Inferior parietal cortex (tissue), 1 donor: ENCODE data around the gene RAD54L.
"Not testable (repeated sequence)": the region's sequence is repeated elsewhere in the genome, so short reads cannot be mapped to it uniquely, and the experiment has no call there.

ENCODE experiments used
- DNase-seq: peaks from one replicate; pipeline ENCODE4 v3.0.0-alpha.2; 2016; ENCODE audit errors: extremely low spot score

The RAD54L gene

DNA sequence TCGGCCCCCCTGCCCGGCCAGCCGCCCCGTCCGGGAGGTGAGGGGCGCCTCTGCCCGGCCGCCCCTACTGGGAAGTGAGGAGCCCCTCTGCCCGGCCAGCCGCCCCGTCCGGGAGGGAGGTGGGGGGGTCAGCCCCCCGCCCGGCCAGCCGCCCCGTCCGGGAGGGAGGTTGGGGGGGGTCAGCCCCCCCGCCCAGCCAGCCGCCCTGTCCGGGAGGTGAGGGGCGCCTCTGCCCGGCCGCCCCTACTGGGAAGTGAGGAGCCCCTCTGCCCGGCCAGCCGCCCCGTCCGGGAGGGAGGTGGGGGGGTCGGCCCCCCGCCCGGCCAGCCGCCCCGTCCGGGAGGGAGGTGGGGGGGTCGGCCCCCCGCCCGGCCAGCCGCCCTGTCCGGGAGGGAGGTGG, 5.8 kb upstream of the RAD54L start:
- not testable (repeated sequence) for DNase-seq

DNA sequence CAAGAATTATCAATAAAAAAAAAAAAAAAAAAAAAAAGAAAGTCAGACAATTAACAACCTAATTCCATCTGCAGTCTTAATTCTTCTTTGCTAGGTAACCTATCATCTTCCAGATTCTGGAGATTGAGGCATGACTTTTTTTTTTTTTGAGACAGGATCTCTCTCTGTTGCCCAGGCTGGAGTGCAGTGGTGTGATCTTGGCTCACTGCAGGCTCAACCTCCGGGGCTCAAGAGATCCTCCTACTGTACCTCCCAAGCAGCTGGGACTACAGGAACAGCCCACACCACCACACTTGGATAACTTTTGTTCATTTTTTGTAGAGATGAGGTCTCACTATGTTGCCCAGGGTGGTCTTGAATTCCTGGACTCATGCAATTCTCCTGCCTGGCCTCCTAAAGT, 4.6 kb upstream of the RAD54L start:
- no peak for DNase-seq

DNA sequence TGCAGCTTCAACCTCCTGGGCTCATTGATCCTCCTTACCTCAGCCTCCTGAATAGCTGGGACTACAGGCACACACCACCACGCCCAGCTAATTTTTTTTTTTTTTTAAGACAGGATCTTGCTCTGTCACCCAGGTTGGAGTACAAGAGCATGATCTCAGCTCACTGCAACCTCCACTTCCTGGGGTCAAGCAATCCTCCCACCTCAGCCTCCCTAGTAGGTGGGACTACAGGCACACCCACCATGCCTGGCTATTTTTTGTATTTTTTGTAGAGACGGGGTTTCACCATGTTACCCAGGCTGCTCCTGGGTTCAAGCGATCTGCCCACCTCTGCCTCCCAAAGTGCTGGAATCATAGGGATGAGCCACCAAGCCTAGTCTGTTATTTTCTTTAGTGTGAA, 3.7 kb upstream of the RAD54L start:
- not testable (repeated sequence) for DNase-seq

DNA sequence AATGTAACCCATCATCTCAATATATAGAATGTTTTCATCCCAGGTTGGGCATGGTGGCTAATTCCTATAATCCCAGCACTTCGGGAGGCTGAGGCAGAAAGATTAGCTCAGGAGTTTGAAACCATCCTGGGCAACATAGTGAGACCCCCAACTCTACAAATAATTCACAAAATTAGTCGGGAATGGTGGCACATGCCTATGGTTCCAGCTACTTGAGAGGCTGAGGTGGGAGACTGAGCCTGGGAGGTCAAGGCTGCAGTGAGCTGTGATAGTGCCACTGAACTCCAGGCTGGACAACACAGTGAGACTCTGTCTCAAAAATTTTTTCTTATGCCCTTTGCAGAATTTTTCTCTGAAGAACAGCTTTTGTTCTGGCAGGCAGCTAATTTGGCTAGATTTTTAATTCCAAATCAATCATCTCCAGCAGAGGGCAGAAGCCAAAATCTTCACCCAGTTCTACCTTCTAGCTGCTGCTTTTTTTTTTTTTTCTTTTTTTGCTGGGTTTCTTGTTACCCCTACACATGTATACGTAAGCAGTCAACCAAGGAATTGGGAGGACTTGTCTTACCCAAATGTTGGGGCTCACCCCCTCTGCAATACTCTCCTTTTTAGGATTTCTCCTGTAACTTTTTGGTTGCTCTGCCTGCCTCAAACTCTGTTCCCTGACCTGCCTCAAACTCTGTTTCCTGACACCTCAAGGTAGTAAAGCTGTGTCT, 2.7 kb upstream of the RAD54L start:
- DNase-seq = peak; percentile 8

DNA sequence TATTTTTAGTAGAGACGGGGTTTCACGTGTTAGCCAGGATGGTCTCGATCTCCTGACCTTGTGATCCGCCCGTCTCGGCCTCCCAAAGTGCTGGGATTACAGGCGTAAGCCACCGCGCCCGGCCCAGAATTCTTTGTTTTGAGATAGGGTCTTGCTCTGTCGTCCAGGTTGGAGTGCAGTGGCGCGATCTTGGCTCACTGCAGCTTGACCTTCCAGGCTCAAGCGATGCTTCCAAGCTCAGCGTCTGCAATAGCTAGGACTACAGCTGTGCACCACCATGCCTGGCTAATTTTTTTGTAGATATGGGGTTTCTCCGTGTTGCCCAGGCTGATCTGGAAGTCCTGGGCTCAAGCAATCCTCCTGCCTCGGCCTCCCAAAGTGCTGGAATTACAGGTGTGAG, 1.4 kb upstream of the RAD54L start:
- DNase-seq = not testable (repeated sequence)

DNA sequence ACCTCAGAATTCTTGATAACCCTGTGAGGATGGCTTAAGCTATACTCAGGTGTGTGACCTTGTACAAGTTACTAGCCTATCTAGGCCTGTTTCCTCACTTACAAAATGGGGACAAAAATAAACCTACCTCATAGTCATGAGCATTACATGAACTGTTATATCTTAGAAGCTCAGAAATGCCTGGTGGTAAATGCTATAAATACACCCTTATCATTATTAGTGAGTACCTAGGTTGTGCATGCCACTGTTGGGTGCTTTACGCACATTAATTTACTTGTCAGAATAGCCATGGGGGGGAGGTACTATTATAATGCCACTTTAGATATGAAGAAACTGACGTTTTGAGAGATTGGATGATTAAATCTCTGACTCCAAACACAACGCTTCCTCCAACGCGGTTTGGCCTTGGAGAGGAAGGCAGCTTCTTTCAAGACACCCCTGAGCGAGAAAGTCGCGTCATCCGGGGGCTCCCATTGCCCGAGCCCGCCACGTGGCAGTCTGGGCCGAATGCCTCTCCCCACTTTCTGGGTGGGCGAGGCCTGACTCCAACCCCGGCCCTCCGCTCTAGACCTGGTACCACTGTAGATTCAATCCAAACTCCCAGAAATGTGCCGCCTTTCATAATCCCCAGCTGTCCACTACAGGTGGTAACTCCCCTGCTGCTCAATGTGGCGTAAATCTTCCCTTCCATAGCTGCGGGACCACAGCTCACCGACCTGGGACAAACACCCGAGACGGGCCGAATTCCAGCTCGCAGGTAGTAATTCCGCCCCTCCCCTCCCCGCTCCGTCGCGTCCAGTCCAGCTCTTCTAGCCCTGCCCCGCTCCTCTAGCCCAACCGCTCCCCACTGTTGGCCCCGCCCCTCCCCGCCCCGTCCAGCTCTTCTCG, 771 bp upstream of the RAD54L start:
- peak; percentile 22 for DNase-seq

DNA sequence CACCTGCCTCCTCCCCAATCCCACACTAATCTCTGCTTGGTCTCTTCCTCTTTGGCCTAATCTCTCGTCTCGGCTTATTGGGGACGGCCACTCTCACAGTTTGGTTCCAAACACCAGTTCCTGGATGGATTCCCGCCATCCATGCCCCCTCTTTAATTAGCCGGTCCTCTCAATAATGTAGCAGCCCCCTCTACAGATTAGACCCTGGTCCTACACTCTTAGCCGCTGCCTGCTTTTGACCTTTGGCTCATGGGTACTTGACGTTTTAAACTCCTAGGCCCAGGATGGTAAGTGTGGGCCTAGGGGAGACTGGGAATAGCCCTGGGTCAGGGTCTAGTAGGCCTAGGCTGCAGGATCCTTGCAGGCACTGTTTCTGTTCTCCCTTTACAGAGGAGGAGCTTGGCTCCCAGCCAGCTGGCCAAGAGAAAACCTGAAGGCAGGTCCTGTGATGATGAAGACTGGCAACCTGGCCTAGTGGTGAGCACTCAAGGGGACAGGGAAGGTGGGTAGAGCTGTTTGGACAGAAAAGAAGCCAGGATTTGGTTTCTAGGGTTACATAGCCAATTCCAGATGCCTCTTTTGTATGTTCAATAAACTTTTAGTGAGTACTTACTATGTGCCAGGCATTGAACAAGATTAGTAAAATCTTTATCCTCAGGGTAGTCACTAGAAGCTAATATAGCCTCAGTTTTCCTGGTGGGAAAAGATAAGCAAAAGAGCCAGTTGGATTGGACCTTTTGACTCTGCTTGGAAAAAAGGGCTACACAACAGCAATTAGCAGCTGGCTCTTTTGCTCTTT, 758 bp downstream of the RAD54L start:
- no peak for DNase-seq

DNA sequence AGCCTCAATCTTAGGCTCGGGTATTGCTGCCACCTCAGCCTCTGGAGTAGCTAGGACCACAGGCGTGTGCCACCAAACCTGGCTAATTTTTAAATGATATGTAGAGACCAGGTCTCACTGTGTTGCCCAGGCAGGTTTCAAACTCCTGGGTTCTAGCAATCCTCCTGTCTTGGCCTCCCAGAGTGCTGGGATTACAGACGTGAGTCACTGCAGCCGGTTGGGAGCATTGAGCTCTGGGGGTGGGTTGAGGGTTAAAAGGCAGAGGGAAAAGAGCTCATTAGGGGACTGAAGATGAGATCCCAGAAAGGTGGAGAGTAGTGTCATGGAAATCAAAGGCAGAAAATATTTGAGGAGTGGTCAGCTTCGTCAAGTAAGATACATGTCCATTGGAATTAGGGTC, 7.1 kb downstream of the RAD54L start:
- no peak for DNase-seq

DNA sequence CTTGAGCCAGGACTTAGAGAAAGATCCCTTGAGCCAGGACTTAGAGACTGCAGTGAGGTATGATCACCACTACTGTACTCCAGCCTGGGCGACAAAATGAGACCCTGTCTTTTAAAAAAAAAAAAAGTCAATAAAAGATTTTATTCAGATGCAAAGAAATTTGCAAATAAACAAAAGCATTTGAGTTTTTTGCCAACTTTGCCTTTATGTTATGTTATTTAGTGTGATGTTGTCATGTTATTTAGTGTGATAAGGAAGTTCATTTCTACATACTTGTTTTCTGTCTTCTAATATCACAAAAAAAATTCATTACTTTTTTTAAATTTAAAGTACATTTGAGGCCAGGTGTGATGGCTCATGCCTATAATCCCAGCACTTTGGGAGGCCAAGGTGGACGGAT, 9.0 kb downstream of the RAD54L start:
- DNase-seq = no peak

DNA sequence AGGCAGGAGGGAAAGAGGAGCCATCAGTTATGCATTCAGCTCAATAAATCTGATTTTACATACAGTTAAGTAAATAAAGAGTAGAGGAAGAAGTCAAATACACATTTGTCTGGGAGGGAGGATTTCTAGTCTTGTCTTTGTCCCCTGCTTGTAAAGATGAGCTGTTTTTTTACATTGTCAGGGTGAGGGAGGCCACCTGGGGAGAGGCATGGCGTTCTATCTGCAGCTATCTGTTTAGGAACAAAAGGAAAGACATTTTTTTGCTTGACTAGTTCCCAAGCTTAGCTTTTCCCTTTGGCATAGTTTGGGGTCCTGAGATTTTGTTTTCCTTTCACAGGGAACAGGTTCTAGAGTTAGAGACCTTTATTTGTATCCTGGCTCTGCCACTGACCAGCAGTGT, 14.9 kb downstream of the RAD54L start:
- no peak for DNase-seq

DNA sequence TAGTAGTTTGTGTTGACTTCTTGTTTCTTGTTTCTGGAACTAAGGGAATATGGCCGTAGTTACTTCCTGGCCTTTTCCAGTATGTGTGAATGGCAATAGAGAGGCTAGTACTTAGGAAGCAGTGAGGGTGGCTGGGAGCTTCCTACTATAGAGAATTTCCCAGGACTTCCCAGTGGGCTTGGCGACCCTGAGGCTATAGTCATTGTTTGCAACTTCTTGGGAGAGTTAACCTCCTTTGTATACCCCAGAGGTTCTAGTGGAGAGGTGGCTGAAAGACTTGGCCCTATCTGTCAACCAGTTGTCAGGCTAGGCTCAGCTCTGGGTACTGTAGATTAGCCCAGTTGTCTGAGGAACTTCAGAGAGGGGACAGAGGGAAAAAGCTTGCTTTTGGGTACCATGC, 15.6 kb downstream of the RAD54L start:
- DNase-seq = no peak

DNA sequence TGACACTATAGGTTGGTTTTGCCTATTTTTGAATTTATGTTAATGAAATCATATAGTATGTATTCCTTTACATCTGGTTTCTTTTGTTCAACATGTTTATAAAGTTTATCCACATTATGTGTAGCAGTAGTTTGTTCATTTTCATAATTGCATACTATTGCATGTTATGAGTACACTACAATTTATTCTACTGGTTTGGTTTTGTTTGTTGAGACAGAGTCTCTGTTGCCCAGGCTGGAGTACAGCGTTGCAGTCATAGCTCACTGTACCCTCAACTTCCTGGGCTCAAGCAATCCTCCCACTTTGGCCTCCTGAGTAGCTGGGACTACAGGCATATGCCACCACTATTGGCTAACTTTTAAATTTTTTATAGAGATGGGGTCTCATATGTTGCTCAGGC, 21.0 kb downstream of the RAD54L start:
- no peak for DNase-seq

DNA sequence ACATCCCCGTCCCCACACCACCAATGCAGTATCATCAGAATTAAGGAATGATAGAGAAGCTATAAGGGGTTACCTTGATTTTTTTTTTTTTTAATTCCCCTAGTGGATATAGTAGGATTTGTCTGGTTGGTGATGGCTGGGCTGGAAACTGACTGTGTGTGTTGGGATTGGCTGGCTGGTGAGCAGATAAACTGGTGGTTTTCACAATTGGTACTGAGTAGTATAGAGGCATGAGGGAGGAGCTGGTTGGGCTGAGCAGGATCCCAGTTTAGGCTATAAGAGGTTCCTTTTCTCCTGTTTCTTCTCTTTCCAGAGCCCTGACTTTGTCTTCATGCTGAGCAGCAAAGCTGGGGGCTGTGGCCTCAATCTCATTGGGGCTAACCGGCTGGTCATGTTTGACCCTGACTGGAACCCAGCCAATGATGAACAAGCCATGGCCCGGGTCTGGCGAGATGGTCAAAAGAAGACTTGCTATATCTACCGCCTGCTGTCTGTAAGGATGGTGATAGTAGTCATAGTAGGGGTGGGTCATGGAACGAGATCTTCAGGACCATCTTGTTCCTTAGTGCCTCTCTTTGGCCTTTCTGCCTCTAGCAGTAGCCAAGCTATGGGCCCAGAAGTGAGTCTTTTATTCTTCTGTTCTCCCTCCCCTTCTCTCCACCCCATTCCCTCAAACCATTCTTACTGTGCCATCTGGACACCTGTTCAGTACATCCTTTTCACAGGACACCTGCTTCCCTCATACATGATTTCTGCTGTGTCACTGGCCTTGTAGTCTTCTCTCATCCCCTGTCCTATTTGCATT, 26.9 kb downstream of the RAD54L start:
- no peak for DNase-seq

DNA sequence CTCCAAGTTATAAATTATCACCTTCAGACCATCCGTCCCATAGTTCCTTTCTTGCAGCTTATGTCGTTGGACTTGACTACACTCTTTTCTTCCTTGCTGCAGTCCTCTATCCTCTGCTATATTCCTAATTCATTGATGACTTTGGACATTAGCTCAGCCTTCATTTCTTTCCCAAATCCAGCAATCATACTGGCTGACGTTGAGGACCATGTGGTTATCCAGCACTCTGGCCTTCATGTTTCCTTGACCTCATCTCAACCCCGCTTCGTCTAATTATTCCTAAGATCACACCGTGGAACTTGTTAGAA, 27.4 kb downstream of the RAD54L start:
- DNase-seq = no peak

DNA sequence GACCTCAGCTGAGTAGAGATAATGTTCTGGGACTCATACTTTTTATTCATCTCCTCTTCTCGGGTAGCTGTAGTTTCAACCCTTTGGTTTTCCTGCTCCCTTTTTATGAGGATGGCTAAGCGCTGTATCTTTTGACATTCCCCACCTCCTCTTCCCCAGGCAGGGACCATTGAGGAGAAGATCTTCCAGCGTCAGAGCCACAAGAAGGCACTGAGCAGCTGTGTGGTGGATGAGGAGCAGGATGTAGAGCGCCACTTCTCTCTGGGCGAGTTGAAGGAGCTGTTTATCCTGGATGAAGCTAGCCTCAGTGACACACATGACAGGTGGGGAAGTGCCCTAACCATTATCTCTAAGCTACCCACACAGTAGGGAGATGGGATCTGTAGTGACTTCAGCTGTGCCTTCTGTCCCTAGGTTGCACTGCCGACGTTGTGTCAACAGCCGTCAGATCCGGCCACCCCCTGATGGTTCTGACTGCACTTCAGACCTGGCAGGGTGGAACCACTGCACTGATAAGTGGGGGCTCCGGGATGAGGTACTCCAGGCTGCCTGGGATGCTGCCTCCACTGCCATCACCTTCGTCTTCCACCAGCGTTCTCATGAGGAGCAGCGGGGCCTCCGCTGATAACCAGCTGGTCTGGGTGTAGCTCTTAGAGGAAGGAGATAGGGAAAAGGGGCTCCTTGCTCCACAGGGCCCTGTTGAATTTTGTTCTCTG, 30.3 kb downstream of the RAD54L start:
- no peak for DNase-seq

DNA sequence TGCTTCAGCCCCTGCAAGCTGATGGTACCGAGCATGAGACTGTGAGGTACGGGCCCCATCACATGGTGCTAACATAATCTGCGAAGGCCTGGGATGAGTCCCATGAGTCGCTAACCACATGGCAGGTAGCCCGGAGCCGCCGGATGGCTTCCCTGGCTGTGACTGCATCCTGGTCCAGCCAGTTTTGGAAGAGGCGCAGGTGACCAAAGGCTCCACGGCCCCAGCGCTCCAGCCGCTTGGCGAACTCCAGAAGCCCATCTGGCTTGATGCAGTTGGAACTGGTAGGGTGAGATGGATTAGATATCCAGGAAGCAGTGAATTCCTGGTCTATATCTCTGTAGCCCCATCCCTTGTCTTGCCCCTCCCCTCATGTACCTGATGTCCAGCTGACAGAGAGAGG, 31.2 kb downstream of the RAD54L start:
- no peak for DNase-seq

DNA sequence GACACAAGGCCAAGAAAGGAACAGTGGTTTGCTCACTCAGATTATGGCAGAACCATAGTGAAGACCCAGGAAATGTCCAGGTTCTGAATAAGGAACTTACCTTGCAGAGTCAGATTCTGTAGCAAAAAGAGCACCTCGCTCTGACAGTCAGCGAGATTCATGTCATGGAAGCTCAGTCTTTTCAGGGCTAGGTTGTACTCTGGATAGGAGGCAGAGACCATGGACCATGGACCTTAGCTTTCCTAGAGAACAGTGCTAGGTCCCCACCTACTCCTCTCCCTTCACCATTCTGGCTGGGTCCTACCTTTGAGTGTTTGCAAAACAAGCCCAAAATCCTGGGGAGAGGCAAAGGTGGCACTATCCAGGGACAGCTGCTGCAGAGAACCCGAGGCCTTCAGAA, 32.5 kb downstream of the RAD54L start:
- no peak for DNase-seq

DNA sequence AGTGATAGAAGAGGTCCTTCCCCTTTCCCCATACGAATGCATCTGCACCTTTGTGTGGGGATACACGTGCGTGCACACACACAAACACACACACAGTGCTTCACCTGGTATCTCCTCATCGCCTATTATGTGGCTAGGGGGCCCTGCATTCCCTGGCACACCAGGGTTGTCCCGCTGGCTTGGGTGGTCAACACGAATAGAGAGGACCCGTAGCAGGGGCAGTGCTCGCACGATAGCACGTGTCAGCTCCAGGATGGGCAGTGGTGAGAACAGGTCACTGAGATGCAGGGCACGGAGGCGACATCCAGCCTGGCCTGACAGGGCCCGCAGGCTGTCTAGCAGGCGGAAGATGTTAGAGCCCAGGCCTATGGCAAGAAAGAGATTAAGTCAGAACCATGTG, 33.5 kb downstream of the RAD54L start:
- DNase-seq = no peak

DNA sequence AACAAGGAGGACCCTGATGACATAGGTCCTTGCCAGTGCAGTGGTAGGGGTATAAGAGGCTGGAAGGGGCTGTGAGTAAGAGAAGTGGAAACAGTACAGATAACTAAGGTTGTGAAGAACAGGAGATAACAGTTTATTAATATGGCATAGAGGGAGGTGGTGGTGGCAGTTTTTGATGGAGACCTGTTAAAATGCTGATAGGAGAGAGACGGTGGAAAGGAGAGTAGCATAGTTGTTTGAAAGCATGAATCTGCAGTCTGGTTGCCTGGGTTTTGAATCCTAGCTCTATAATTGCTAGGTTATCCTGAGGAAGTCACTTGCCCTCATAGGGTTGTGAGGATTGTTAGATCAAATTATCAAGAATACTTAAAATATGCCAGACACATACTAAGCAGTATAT, 36.5 kb downstream of the RAD54L start:
- no peak for DNase-seq

DNA sequence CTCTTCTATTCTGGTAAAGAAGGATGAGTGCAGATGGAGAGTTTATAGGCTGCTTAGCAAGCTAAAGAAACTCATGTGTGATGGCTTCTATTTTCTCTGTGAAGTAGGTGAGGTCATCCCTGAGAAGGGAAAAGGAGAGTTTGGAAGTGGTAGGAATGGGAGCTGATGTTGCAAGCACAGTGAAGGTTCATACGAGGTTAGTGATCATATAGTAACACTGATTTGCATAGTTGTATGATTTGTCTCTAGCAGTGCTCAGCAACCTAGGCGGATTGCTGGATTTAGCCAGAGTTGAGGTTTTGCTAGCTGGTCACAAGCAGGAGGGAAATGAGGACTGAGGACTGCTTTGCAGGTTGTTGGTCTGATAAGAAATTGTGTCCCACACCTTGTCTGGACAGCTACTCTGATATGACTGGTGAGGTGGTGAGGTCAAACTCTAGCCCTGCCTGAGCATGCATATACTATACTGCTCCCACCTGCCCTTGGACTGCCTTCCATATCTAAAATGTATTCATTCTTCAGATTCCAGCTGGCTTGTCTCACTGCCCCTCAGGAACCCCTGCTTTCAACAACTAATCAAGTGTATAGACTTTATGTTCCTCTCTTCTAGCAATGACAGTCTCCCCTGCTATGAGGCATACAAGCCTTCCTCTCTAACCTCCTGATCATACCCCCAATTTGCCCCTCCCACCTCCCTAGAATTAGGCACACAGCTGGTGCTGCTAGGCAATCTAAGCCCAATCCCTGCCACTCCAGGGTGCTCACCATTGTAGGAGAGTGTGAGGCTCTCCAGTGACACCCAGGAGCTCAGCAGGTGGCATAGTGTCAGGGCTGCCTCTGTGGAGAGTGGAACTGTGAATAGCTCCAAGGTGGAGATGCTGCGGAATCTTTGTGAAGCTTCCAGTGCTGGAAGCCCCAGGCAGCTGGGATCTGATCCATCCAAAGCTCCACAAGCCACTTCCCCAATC, 37.3 kb downstream of the RAD54L start:
- no peak for DNase-seq
